K562 (cell line): ENCODE results near the gene DOP1A. TPM values are rescaled to one million over a fixed set of nuclear protein-coding genes. Genes with fewer than 3 reads are reported as not detected.
A peak's percentile ranks its signal among the peaks of the same experiment; 100 is the strongest.

Experiments used
- ATF1 ChIP-seq, 2 experiments: fragments of 450-650 bp in 1 of 2; IDR thresholded peaks; 2 replicates each; pipeline ENCODE4 v1.6.1; 2016; ENCODE audit warnings: missing compliant biosample characterization in 1 of 2, missing genetic modification characterization in 1 of 2
- CBFA2T3 ChIP-seq: fragments of 450-650 bp; IDR thresholded peaks from 2 replicates; pipeline ENCODE4 v1.6.1; 2017
- CHD1 ChIP-seq: fragments of 200-600 bp; sonication (generic); IDR thresholded peaks from one replicate; pipeline ENCODE4 v1.6.1; 2012; ENCODE audit warnings: mild to moderate bottlenecking, moderate library complexity, low read length, inconsistent platforms
- PYGO2 ChIP-seq: fragments of 450-650 bp; IDR thresholded peaks from 2 replicates; pipeline ENCODE4 v1.6.1; 2016; ENCODE audit warnings: mild to moderate bottlenecking, missing genetic modification characterization, moderate library complexity, missing compliant biosample characterization
- ZNF586 ChIP-seq: fragments of 450-650 bp; formaldehyde crosslinking; conservative IDR thresholded peaks from 2 replicates; pipeline ENCODE4 v1.4.0; 2020; ENCODE audit warnings: mild to moderate bottlenecking, moderate library complexity
- polyA plus RNA-seq, 8 experiments: library from polyadenylated mRNA; depleted of rRNA in 4 of 8; stranded (reverse) in 5 of 8; unstranded in 3 of 8; fragments of >200 nt; fragmentation: Nextera tagmentation in 2 of 8; fragmentation: Illumina TruSeq in 1 of 8; extraction: Ambion mirVana in 2 of 8; extraction: Trizol in 1 of 8; gene quantifications; 2 replicates each; pipeline versions ENCODE4 v1.2.1 to v1.2.3, GENCODE V29; 2011 to 2014; ENCODE audit warnings: inconsistent platforms in 1 of 8, missing spikeins in 1 of 8
- total RNA-seq, 7 experiments: library from RNA; depleted of rRNA in 6 of 7; stranded (reverse); fragments of >200 nt in 6 of 7; fragmentation: Illumina TruSeq in 2 of 7; extraction: Trizol in 2 of 7; gene quantifications; 2 replicates each; pipeline versions ENCODE4 v1.2.1 to v1.2.3, GENCODE V29; 2011 to 2021; ENCODE audit warnings: low replicate concordance in 1 of 7
- TF ChIP-seq, protein P1 (sequence below), 2 experiments: fragments of 450-650 bp in 1 of 2; sonication (generic) in 1 of 2; formaldehyde crosslinking in 1 of 2; IDR thresholded peaks; 2 replicates each; pipeline versions ENCODE4 v1.7.1 to v1.9.0; 2016 to 2022; ENCODE audit warnings: inconsistent platforms in 1 of 2, mild to moderate bottlenecking in 1 of 2, missing genetic modification reagents in 1 of 2
- TF ChIP-seq, protein P2 (sequence below): sonication (generic); formaldehyde crosslinking; IDR thresholded peaks from 2 replicates; pipeline ENCODE4 v1.8.1; 2023; ENCODE audit warnings: mild to moderate bottlenecking, missing genetic modification reagents
- TF ChIP-seq, protein P3 (sequence below), 2 experiments: fragments of 450-650 bp in 1 of 2; sonication (generic) in 1 of 2; formaldehyde crosslinking in 1 of 2; IDR thresholded peaks in 1 of 2; conservative IDR thresholded peaks in 1 of 2; 2 replicates each; pipeline versions ENCODE4 v1.6.1 to v1.8.1; 2016 to 2023; ENCODE audit warnings: mild to moderate bottlenecking in 2 of 2, moderate library complexity in 2 of 2, inconsistent platforms in 1 of 2, missing genetic modification reagents in 1 of 2
- TF ChIP-seq, protein P4 (sequence below): fragments of 250-450 bp; sonication (Bioruptor Pico); IDR thresholded peaks from 2 replicates; pipeline ENCODE4 v1.8.0; 2022; ENCODE audit warnings: moderate library complexity, mild to moderate bottlenecking, inconsistent platforms
- TF ChIP-seq, protein P5 (sequence below): IDR thresholded peaks from 2 replicates; pipeline ENCODE4 v1.6.1; 2011; ENCODE audit not compliant: insufficient read length; ENCODE audit errors: extremely low read depth

Gene DOP1A
- total and polyA plus RNA-seq, 9 of the 15 experiments (the other 6 are each of a cell fraction or from before 2014, with no cell fraction given): 0.75 to 10.5 (median 4.4) TPM

DNA sequence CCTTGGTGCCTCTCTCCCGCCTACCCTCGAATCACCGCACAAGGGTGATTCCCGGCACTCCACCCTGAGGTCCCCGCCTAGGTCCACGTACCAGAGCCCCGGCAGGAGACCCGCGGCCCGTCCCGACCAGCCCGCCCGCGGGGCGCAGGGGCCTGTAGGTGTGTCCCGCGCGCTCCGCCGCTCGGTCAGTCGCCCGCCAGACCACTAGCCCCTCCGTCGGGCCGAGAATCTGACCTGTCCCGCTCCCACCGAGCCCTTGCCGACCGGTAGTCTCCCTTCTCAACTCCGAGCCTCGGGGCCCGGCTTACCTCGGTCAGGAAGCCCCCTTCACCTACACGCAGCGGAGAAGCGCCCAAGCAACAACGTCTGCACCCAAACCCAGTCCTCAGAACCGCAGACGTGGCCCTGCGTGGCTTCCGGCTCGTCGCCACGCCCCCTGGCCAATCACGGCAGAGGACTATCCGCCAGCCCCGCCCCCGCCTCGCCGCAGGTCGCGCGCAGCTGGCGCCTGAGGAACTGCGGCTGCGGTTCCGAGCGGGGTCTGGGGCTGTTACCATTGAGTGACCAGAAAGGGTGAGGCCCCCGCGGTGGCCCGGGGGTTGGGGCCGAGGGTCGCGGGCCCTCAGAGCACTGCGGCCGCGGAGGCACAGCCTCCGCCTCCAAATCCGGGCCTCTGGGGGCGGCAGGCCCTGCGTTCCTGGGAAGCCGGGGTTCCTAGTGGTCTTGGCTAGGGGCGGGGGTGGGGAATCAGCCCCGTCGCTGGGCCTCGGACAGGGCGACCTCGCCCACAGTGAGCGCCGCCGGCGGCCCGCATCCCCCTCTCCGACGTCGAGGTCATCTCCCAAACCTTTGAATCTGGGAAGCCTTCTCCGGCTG is 125.6 kb downstream of the DOP1A start, which contains the start of the genes PGM3 and RWDD2A (continued):
- TF ChIP-seq, protein P1, sequence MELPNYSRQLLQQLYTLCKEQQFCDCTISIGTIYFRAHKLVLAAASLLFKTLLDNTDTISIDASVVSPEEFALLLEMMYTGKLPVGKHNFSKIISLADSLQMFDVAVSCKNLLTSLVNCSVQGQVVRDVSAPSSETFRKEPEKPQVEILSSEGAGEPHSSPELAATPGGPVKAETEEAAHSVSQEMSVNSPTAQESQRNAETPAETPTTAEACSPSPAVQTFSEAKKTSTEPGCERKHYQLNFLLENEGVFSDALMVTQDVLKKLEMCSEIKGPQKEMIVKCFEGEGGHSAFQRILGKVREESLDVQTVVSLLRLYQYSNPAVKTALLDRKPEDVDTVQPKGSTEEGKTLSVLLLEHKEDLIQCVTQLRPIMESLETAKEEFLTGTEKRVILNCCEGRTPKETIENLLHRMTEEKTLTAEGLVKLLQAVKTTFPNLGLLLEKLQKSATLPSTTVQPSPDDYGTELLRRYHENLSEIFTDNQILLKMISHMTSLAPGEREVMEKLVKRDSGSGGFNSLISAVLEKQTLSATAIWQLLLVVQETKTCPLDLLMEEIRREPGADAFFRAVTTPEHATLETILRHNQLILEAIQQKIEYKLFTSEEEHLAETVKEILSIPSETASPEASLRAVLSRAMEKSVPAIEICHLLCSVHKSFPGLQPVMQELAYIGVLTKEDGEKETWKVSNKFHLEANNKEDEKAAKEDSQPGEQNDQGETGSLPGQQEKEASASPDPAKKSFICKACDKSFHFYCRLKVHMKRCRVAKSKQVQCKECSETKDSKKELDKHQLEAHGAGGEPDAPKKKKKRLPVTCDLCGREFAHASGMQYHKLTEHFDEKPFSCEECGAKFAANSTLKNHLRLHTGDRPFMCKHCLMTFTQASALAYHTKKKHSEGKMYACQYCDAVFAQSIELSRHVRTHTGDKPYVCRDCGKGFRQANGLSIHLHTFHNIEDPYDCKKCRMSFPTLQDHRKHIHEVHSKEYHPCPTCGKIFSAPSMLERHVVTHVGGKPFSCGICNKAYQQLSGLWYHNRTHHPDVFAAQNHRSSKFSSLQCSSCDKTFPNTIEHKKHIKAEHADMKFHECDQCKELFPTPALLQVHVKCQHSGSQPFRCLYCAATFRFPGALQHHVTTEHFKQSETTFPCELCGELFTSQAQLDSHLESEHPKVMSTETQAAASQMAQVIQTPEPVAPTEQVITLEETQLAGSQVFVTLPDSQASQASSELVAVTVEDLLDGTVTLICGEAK (IDR thresholded peaks at IDR 0.05): peak; percentile 57; the same call in 1 of the 2 replicates
- TF ChIP-seq, protein P1 (CRISPR knock-in tag; IDR thresholded peaks at IDR 0.05): no peak
- TF ChIP-seq, protein P2, sequence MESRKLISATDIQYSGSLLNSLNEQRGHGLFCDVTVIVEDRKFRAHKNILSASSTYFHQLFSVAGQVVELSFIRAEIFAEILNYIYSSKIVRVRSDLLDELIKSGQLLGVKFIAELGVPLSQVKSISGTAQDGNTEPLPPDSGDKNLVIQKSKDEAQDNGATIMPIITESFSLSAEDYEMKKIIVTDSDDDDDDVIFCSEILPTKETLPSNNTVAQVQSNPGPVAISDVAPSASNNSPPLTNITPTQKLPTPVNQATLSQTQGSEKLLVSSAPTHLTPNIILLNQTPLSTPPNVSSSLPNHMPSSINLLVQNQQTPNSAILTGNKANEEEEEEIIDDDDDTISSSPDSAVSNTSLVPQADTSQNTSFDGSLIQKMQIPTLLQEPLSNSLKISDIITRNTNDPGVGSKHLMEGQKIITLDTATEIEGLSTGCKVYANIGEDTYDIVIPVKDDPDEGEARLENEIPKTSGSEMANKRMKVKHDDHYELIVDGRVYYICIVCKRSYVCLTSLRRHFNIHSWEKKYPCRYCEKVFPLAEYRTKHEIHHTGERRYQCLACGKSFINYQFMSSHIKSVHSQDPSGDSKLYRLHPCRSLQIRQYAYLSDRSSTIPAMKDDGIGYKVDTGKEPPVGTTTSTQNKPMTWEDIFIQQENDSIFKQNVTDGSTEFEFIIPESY (CRISPR knock-in tag): peak; percentile 17; the same call in 1 of the 2 replicates
- TF ChIP-seq, protein P3, sequence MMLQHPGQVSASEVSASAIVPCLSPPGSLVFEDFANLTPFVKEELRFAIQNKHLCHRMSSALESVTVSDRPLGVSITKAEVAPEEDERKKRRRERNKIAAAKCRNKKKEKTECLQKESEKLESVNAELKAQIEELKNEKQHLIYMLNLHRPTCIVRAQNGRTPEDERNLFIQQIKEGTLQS (IDR thresholded peaks at IDR 0.05): no peak
- TF ChIP-seq, protein P3 (CRISPR knock-in tag; conservative IDR thresholded peaks at IDR 0.05): no peak
- TF ChIP-seq CBFA2T3 (no peak), ZNF586 (CRISPR knock-in tag) (no peak), ATF1 (CRISPR knock-in tag; IDR thresholded peaks at IDR 0.05) (no peak; the same call in 1 of the 2 replicates), ATF1 (tag; IDR thresholded peaks at IDR 0.05) (peak; percentile 82), CHD1 (no peak), PYGO2 (tag) (no peak)
- TF ChIP-seq, protein P4, sequence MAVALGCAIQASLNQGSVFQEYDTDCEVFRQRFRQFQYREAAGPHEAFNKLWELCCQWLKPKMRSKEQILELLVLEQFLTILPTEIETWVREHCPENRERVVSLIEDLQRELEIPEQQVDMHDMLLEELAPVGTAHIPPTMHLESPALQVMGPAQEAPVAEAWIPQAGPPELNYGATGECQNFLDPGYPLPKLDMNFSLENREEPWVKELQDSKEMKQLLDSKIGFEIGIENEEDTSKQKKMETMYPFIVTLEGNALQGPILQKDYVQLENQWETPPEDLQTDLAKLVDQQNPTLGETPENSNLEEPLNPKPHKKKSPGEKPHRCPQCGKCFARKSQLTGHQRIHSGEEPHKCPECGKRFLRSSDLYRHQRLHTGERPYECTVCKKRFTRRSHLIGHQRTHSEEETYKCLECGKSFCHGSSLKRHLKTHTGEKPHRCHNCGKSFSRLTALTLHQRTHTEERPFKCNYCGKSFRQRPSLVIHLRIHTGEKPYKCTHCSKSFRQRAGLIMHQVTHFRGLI (CRISPR knock-in tag): no peak
- TF ChIP-seq, protein P5, sequence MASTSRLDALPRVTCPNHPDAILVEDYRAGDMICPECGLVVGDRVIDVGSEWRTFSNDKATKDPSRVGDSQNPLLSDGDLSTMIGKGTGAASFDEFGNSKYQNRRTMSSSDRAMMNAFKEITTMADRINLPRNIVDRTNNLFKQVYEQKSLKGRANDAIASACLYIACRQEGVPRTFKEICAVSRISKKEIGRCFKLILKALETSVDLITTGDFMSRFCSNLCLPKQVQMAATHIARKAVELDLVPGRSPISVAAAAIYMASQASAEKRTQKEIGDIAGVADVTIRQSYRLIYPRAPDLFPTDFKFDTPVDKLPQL: no peak
